ENCODE results near the gene DNM3.

The DNM3 gene

GRCh38 chr1:172134087-172134731 lies 292.9 kb downstream of the DNM3 start:
- no peaks in the 10 kb centered on the region for H3K9me3 ChIP-seq (ENCODE audit: low read length)
- TF ChIP-seq EZH2 (IDR thresholded peaks at IDR 0.05; ENCODE audit: borderline replicate concordance, low read length) (no peak), CTCF (IDR thresholded peaks at IDR 0.05; ENCODE audit: low read length) (no peak)
- H3K4me2 ChIP-seq (ENCODE audit: low read length), result no peak overlapping the region
- H3K9ac ChIP-seq (ENCODE audit: low read length), result no peak overlapping the region
- no peak overlapping the region for H3K27ac ChIP-seq (ENCODE audit: low read depth, low read length, poor library complexity, severe bottlenecking)
- no peak overlapping the region for H2AFZ ChIP-seq (ENCODE audit: low read length)
- H3K4me1 ChIP-seq (ENCODE audit: insufficient read depth, low read length, severe bottlenecking), result no peaks in the 10 kb centered on the region
- H4K20me1 ChIP-seq (ENCODE audit: insufficient read depth, low read length), result no peaks in the 10 kb centered on the region
- no peaks in the 10 kb centered on the region for H3K27me3 ChIP-seq (ENCODE audit: insufficient read depth, low read length)
- H3K36me3 ChIP-seq (ENCODE audit: insufficient read depth, low read length), result no peaks in the 10 kb centered on the region
- H3F3A ChIP-seq (ENCODE audit: insufficient read depth, low read length), result no peaks in the 10 kb centered on the region
- no peaks in the 10 kb centered on the region for H3K79me2 ChIP-seq (ENCODE audit: insufficient read depth, low read length)
- no peak overlapping the region for H3K4me3 ChIP-seq (ENCODE audit: low read depth, low read length, poor library complexity, severe bottlenecking)
- H3K9me2 ChIP-seq (ENCODE audit: low read depth, low read length), result no peaks in the 10 kb centered on the region

DNA sequence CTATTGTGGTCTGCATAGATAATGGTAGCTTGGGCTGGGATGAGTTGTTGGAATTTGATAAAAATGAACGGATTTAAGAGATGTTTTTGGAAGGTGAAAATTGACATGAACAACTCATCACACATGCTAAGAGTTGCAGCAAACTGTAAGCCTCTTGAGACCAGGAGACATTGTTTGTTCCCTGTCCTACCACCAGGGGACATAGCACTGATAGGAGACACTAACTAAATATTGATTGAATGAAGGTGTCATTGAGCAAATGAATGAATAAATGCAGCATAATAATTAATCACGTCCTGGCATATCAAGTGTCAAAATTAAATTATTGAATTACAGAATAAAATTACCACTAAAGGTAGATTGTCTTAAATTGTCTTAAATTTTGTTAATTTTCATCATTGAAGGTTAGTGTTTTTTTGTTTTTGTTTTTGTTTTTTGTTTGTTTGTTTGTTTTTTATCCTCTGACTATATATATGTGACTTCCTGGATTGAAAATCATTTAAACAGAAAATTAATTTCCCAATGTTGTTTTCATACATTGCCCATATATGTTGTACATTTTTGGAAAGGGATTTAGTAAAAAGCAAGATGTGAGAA lies 293.9 kb downstream of the DNM3 start:
- H3K9ac ChIP-seq (ENCODE audit: low read length), result no peak overlapping the region
- H3K4me3 ChIP-seq (ENCODE audit: low read depth, low read length, poor library complexity, severe bottlenecking), result no peak overlapping the region
- H3K27ac ChIP-seq (ENCODE audit: low read depth, low read length, poor library complexity, severe bottlenecking), result no peak overlapping the region
- no peaks in the 10 kb centered on the region for H3K36me3 ChIP-seq (ENCODE audit: insufficient read depth, low read length)
- H3K4me2 ChIP-seq (ENCODE audit: low read length), result no peak overlapping the region
- TF ChIP-seq EZH2 (IDR thresholded peaks at IDR 0.05; ENCODE audit: borderline replicate concordance, low read length) (no peak), CTCF (IDR thresholded peaks at IDR 0.05; ENCODE audit: low read length) (peak; percentile 70)
- H3K9me3 ChIP-seq (ENCODE audit: low read length), result no peaks in the 10 kb centered on the region
- no peaks in the 10 kb centered on the region for H3K4me1 ChIP-seq (ENCODE audit: insufficient read depth, low read length, severe bottlenecking)
- H3K9me2 ChIP-seq (ENCODE audit: low read depth, low read length), result no peaks in the 10 kb centered on the region
- no peaks in the 10 kb centered on the region for H3K79me2 ChIP-seq (ENCODE audit: insufficient read depth, low read length)
- no peaks in the 10 kb centered on the region for H3F3A ChIP-seq (ENCODE audit: insufficient read depth, low read length)
- no peaks in the 10 kb centered on the region for H4K20me1 ChIP-seq (ENCODE audit: insufficient read depth, low read length)
- no peak overlapping the region for H2AFZ ChIP-seq (ENCODE audit: low read length)
- H3K27me3 ChIP-seq (ENCODE audit: insufficient read depth, low read length), result no peaks in the 10 kb centered on the region

DNA sequence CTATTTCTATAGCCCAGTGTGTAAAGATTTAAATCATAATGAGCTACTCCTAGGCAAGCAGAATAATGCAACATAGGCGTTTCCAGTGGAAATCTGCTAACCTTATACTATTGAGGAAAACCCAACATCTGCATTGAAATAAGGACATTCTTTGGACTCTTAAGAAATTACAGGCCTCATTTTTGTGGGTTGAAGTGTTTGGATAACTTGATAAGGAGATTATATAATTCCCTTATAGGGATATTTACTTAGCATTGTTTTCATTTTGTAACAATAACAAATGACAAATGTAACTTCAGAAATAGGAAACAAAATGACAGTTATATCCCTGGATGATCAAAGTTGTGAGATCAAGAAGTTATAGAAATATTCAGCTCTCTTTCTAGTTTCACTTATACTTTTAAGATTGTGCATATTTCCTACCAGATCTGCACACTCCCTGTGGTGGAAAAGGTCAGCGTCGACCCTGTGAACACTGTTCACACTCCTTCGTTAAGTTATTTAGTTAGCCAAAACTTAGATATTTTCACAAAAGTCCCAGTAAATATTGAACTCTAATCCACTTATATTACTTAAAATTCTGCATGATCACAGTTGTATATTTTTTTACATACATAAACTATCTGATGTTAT lies 294.8 kb downstream of the DNM3 start:
- Histone ChIP-seq H3K4me2 (ENCODE audit: low read length) (no peak overlapping the region), H3K9me3 (ENCODE audit: low read length) (no peaks in the 10 kb centered on the region), H3K79me2 (ENCODE audit: insufficient read depth, low read length) (no peaks in the 10 kb centered on the region), H4K20me1 (ENCODE audit: insufficient read depth, low read length) (no peaks in the 10 kb centered on the region), H3K27me3 (ENCODE audit: insufficient read depth, low read length) (no peaks in the 10 kb centered on the region), H3K4me3 (ENCODE audit: low read depth, low read length, poor library complexity, severe bottlenecking) (no peak overlapping the region), H3K36me3 (ENCODE audit: insufficient read depth, low read length) (no peaks in the 10 kb centered on the region), H2AFZ (ENCODE audit: low read length) (no peak overlapping the region), H3K27ac (ENCODE audit: low read depth, low read length, poor library complexity, severe bottlenecking) (no peak overlapping the region), H3K4me1 (ENCODE audit: insufficient read depth, low read length, severe bottlenecking) (no peaks in the 10 kb centered on the region), H3F3A (ENCODE audit: insufficient read depth, low read length) (no peaks in the 10 kb centered on the region), H3K9ac (ENCODE audit: low read length) (no peak overlapping the region), H3K9me2 (ENCODE audit: low read depth, low read length) (no peaks in the 10 kb centered on the region)
- TF ChIP-seq EZH2 (IDR thresholded peaks at IDR 0.05; ENCODE audit: borderline replicate concordance, low read length) (no peak), CTCF (IDR thresholded peaks at IDR 0.05; ENCODE audit: low read length) (no peak)

All from OCI-LY1 (cell line).